GM19043 (cell line): Measurements from ENCODE around the gene SERPINA9.
"Not testable (repeated sequence)": the region's sequence is repeated elsewhere in the genome, so short reads cannot be mapped to it uniquely, and the experiment has no call there.

Source experiments
- ATAC-seq: cut with Tn5 transposase; IDR thresholded peaks from one replicate; pipeline ENCODE4 v1.9.1; 2021; ENCODE audit warnings: low read depth; ENCODE audit not compliant: unreplicated experiment

The SERPINA9 gene

GRCh38 chr14:94427016-94427613 lies 48.9 kb downstream of the SERPINA9 start:
- ATAC-seq, result no peak

GRCh38 chr14:94426526-94426925 lies 49.5 kb downstream of the SERPINA9 start:
- no peak for ATAC-seq

- no peak for ATAC-seq
These were observed 51.6 kb downstream of the SERPINA9 start for GRCh38 chr14:94424371-94424770.

- ATAC-seq, result no peak
These were observed 52.4 kb downstream of the SERPINA9 start for GRCh38 chr14:94423453-94424056.

GRCh38 chr14:94421316-94421715 lies 54.7 kb downstream of the SERPINA9 start:
- no peak for ATAC-seq

- ATAC-seq, result not testable (repeated sequence)
These were observed 58.3 kb downstream of the SERPINA9 start for GRCh38 chr14:94417497-94418205.
